GM19395 (cell line): ENCODE data around the gene PPP1R12B.
"Not testable (repeated sequence)": the region's sequence is repeated elsewhere in the genome, so short reads cannot be mapped to it uniquely, and the experiment has no call there.

Experiments used
- ATAC-seq: cut with Tn5 transposase; IDR thresholded peaks from one replicate; pipeline ENCODE4 v1.9.1; 2021; ENCODE audit warnings: mild to moderate bottlenecking, moderate library complexity; ENCODE audit not compliant: unreplicated experiment

PPP1R12B gene

GRCh38 chr1:202624781-202625108, 276.2 kb downstream of the PPP1R12B start:
- no peak for ATAC-seq

GRCh38 chr1:202625416-202626360, 277.2 kb downstream of the PPP1R12B start:
- ATAC-seq = no peak

GRCh38 chr1:202627036-202627435, 278.5 kb downstream of the PPP1R12B start:
- ATAC-seq = not testable (repeated sequence)

DNA sequence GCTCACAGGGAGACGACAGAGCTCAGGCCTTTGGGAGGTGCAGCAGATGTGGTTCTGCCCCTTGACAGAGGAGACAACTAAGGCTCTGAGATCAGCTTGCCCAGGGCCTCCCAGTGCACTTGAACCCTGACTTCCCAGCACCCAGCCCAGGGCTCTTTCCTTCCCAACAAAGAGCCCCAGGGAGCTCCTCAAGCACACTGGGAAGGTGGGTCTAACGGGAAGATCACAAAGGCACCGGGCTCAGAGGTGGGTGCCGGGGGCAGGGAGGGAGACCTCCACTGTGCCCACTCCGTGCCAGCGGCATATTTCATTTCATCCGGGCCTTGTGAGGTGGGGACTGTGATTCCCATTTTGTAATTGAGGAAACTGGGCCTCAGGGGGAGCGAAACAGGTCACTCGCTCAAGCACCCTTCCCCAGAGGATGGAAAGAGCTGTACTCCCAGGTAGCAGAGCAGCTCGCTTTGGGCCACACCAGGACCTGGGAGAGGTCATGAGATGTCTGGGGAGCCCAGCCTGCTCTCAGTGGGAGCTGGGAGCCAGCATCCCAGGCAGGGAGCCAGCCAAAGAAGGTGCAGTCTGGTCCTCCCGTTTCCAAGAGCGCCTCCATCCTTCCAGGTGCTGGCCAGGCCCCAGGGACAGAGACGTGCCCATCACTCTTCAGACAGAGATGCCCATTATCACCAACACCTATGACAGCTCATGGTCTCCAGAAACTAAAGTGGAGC, 279.5 kb downstream of the PPP1R12B start:
- no peak for ATAC-seq

DNA sequence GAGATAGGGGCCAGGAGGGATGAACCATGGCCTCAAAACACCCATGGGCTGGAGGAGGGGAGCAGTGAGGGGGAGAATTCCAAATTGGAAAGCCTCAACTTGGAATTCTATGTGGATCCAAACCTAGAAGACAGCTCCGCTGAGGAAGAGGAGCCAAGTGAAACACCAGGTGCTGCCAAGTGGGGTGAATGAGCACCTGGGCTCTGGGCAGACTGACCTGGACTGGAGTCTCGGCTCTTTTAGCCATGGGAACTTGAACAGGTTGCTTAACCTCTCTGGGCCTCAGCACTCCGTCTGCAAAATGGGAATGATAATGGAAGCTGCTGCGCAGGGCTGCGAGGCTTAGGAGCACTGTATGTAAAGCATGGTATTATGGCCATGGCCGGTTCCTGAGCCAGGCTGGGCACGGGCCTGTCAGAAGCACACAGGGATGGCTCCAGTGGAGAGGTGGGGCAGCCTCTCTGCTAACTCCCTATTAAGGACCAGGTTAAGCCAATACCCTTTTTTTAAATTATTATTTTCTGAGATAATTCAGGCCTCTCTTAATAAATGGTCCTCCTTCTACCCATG, 280.2 kb downstream of the PPP1R12B start:
- no peak for ATAC-seq

DNA sequence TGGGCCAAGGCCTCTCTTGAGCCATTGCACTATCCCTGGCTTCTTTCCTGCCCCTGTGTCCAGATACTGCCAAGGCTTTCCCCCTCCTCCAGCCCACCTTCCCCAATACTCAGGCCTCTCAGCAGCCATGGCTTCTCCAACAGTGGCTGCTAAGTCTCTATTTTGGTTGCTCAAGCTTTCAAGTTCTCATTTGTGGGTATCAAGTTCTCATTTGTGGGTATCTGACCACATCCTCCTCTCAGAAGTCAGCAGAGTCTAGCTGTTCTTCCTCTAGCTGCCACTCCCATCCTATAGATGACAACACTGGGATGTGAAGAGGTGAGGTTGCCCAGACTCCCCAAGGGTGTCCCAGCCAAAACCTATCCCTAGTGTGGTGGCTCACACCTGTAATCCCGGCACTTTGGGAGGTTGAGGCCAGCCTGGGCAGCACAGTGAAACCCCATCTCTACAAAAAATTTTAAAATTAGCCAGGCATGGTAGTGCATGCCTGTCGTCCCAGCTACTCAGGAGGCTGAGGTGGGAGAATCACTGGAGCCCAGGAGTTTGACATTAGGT, 280.8 kb downstream of the PPP1R12B start:
- ATAC-seq = peak; percentile 82

- not testable (repeated sequence) for ATAC-seq
Measured at GRCh38 chr1:202630096-202630495, 281.6 kb downstream of the PPP1R12B start.

GRCh38 chr1:202630541-202630940, 282.0 kb downstream of the PPP1R12B start:
- ATAC-seq = no peak

- ATAC-seq = no peak
Measured at GRCh38 chr1:202631076-202631923, 282.8 kb downstream of the PPP1R12B start.

DNA sequence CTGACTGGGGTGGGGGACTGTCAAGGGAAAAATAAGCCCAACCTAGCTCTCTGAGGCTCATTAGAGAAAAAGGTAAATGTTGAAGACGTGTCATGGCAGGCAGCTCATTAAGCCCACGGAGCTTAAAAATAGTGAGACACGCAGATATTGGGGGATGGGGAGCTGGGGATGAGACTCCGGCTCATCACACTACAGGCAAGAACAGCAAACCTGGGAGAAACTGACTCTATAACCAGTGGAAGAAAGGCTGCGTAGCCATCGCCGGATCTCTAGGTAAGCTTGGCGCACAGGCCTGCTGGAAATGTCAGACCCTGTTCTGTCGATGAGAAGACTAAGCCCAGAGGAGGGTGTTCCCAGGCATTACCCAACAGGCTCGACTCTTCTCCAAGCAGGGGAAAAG, 283.7 kb downstream of the PPP1R12B start:
- ATAC-seq = no peak

DNA sequence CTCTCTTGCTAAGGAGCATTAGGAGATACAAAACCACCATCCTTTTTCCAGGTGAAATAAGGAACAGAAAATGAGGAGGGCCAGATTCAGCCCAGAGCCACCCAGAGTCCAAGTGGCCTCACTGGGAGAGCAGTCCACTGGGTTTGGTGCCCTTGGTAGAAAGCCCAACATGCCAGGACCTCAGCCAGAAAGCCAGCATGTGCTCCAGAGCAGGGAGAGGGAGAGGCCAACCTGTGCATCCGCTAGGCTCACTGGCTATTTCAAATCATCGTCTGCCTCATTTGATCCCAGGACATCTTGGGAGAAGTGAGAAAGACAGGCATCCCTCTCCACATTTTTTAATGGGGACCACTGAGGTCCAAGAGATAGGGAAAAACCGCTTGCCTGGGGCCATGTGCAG, 287.7 kb downstream of the PPP1R12B start:
- not testable (repeated sequence) for ATAC-seq

GRCh38 chr1:202637321-202638018, 289.0 kb downstream of the PPP1R12B start:
- ATAC-seq = not testable (repeated sequence)

DNA sequence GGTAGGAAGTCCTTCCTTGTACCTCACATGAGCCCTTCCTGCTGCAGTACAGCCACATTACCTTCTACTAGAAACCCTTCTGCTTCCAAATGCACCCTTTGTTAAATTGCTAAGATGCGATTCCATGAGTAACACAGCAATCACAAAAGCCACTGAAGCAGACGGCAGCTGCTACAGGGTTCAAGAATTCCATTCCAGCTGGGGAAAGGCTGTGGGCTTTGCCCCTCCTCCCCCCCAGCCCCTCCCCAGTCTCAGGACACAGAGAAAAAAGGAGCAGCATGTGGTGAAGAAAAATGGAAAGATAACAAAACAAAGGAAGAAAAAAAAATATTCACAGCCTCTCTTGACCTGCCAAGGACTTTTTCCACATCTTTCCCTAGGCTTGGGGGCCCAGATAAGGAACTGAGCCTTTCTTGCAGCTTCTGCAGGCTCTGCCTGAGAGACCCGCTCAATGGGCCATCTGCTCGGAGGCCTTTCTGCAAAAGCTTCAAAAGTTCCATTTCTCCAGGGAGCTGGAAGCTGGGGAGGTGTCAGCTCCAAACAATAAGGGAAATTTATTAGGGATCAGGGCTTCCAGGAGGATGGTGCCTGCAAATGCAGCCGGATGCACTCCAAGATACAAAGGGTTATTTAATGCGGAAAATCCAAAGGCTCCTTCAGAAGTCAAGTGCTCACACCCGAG, 289.7 kb downstream of the PPP1R12B start:
- ATAC-seq = no peak

DNA sequence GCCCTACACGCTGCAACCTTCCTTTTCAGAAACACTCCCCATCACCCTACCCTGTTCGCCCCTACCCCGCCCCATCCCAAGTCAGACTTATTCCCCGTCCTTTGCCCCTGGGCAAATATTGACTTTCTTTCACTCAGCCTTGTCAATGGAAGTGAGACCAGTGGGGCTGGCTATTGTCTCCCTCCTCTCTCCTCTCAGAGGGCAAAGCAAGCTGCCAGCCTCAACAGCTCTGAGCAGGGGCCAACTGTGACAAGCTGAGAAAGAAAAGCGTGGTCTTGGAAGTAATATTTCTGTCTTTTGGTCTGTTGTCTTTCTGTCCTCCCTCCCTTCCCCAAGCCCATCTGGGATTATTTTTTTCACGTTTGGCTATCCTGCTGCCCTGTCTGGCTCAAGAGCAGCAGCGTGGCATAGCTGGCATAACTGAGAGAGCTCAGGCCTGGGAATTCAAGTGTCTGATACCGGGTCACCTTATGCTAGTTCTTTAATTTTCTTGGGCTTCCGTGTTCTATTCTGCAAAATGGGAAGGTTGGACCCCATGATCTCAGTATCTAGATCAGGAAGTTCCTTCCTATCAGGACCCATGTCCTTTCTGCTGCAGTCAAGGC, 290.3 kb downstream of the PPP1R12B start:
- ATAC-seq = not testable (repeated sequence)

GRCh38 chr1:202639500-202639899, 291.0 kb downstream of the PPP1R12B start:
- ATAC-seq = no peak

DNA sequence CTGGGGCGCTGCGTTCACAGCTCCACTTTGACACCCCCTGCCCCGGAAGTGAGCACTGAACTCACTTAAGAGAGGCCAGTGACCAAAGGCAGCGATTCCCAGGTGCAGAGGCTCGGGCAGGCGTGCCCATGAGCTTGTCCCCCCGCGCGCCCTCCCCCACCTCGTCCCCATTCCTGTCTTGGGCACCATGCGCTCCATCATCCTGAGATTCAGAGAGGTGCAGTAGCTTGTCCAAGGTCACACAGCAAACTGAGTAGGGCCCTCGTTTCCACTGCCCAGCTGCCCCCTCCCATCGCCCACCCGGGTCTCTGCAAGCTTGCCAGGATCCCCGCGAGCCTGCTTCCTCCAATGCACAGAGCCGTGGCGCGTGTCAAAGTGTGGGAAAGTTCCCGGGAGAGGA, 293.7 kb downstream of the PPP1R12B start:
- no peak for ATAC-seq
